HUES48 (cell line): Measurements from ENCODE around the gene MYT1.
"Not testable (repeated sequence)": the region's sequence is repeated elsewhere in the genome, so short reads cannot be mapped to it uniquely, and the experiment has no call there.

Experiments
- H3K27ac ChIP-seq: one replicate; pipeline ENCODE4 v1.7.0; 2013; ENCODE audit warnings: low read depth, low read length, inconsistent platforms
- H3K27me3 ChIP-seq: 2 replicates; pipeline ENCODE4 v1.6.1; 2013; ENCODE audit warnings: mild to moderate bottlenecking, low read length; ENCODE audit not compliant: control insufficient read depth, insufficient read depth
- H3K36me3 ChIP-seq: 2 replicates; pipeline ENCODE4 v1.6.1; 2013; ENCODE audit warnings: low read length; ENCODE audit not compliant: control insufficient read depth, insufficient read depth
- H3K4me1 ChIP-seq: 2 replicates; pipeline ENCODE4 v1.6.1; 2013; ENCODE audit warnings: mild to moderate bottlenecking, low read length; ENCODE audit not compliant: control insufficient read depth, insufficient read depth
- H3K4me3 ChIP-seq: 2 replicates; pipeline ENCODE4 v1.5.1; 2013; ENCODE audit warnings: mild to moderate bottlenecking, low read depth, low read length
- H3K9ac ChIP-seq: 2 replicates; pipeline ENCODE4 v1.6.1; 2013; ENCODE audit warnings: mild to moderate bottlenecking, low read depth, low read length, moderate library complexity
- H3K9me3 ChIP-seq: 2 replicates; pipeline ENCODE4 v1.6.1; 2013; ENCODE audit warnings: low read length; ENCODE audit not compliant: control insufficient read depth, insufficient read depth

MYT1 gene

GRCh38 chr20:64186071-64186598 lies 21.9 kb downstream of the MYT1 start:
- H3K27me3 ChIP-seq: no peaks in the 10 kb centered on the region
- no peaks in the 10 kb centered on the region for H3K36me3 ChIP-seq
- no peak overlapping the region for H3K9ac ChIP-seq
- H3K9me3 ChIP-seq: no peaks in the 10 kb centered on the region
- H3K4me1 ChIP-seq: peaks cover 27% of the 10 kb centered on the region
- no peak overlapping the region for H3K4me3 ChIP-seq
- no peak overlapping the region for H3K27ac ChIP-seq

GRCh38 chr20:64187213-64187612 lies 23.0 kb downstream of the MYT1 start:
- not testable (repeated sequence) for H3K4me3 ChIP-seq, H3K9ac ChIP-seq, H3K9me3 ChIP-seq, H3K27ac ChIP-seq, H3K27me3 ChIP-seq, H3K36me3 ChIP-seq
- H3K4me1 ChIP-seq: peaks cover 33% of the 10 kb centered on the region

- H3K9ac ChIP-seq: no peak overlapping the region
- H3K4me1 ChIP-seq: peaks cover 33% of the 10 kb centered on the region
- H3K27ac ChIP-seq: no peak overlapping the region
- no peaks in the 10 kb centered on the region for H3K36me3 ChIP-seq
- no peak overlapping the region for H3K4me3 ChIP-seq
- no peaks in the 10 kb centered on the region for H3K27me3 ChIP-seq
- no peaks in the 10 kb centered on the region for H3K9me3 ChIP-seq
Measured at GRCh38 chr20:64188091-64188490, 23.8 kb downstream of the MYT1 start.

DNA sequence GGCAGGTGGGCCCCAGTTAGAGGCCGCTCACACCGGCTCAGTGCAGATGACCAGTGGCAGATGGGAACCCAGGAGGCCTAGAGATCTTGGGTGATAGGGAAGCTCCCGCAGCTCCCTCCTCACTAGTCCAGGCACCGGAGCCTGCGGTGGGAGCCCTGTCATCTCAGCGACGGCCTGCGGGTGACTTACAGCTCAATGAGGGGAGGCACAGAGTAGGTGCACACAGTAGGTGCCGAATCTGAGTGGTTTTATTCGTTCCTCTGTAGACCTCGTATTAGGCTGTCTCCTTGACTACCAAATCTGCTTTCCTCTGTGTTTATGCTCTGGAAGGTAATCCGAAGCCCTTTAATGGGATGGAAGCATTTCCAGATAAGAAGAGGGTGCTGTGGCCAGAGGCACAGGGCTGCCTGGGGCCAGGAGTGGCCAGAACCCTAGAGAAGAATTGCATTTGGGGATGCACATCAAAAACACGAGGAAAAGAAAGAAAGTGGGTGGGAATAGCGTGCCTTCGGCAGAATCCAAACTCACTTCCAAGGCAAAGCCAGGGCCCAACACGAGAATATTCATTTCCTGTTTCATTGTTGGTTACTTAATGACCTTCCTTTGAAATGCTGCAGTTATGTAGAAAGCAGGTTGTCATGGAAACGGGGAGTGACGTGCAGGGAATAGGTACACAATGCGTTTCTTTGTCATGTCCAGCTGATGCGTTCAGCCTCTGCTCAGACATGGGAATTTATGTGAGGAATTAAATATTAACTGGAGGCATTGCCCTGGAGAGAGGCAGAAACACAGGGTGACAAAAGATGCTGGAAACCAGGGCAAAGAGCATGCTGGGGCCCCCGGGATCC lies 24.7 kb downstream of the MYT1 start:
- H3K4me1 ChIP-seq: peaks cover 34% of the 10 kb centered on the region
- no peaks in the 10 kb centered on the region for H3K36me3 ChIP-seq
- H3K4me3 ChIP-seq: no peak overlapping the region
- H3K9me3 ChIP-seq: no peaks in the 10 kb centered on the region
- peak overlapping the region; percentile 19; the same call in 1 of the 2 replicates for H3K9ac ChIP-seq
- H3K27ac ChIP-seq: peak overlapping the region; percentile 64
- H3K27me3 ChIP-seq: no peaks in the 10 kb centered on the region

GRCh38 chr20:64189530-64189966 lies 25.3 kb downstream of the MYT1 start:
- Histone ChIP-seq H3K27ac (peak overlapping the region; percentile 64), H3K9ac (no peak overlapping the region), H3K27me3 (no peaks in the 10 kb centered on the region), H3K4me1 (peaks cover 41% of the 10 kb centered on the region), H3K36me3 (no peaks in the 10 kb centered on the region), H3K9me3 (no peaks in the 10 kb centered on the region), H3K4me3 (no peak overlapping the region)

DNA sequence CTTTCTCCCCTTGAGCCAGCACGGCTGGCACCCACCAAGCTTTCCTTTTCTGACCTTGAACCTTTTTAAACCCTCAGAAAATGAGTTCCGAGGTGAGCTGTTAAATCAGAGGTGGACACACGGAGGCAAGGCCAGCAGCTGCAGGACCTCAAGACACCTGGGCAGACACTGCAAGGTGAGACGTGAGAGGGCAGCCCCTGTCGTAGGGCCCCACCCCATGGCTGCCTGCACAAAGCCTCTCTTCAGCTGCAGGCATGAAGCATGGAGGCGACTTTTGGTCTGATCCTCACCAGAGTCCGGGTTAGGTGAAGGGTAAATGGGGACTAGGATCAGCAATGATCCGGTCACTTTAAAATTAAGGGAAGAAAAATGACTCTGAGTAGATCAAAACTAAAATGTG lies 25.7 kb downstream of the MYT1 start:
- H3K4me1 ChIP-seq: peaks cover 41% of the 10 kb centered on the region
- no peak overlapping the region for H3K4me3 ChIP-seq
- no peaks in the 10 kb centered on the region for H3K36me3 ChIP-seq
- H3K9ac ChIP-seq: no peak overlapping the region
- H3K9me3 ChIP-seq: no peaks in the 10 kb centered on the region
- no peak overlapping the region for H3K27ac ChIP-seq
- no peaks in the 10 kb centered on the region for H3K27me3 ChIP-seq

DNA sequence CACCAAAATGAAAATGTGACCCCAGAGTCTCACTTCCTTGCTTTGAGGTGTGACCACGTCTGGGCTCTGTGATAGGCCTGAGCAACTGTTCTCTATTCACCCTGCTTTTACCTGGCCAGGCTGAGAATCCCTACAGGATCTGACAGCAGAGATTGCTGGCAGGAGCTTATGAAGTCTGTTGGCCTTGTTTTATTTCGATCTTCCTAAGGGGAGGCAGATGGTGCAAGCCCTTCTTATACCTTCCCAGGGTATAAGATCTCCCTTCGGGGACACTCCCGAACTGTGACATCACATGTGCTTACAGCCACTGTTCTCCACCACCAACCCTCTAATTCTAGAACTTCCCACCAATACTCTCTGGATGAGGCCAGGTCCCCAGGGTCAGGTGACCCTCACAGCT lies 26.8 kb downstream of the MYT1 start:
- no peak overlapping the region for H3K4me3 ChIP-seq
- no peaks in the 10 kb centered on the region for H3K36me3 ChIP-seq
- H3K27me3 ChIP-seq: no peaks in the 10 kb centered on the region
- H3K9ac ChIP-seq: no peak overlapping the region
- peaks cover 42% of the 10 kb centered on the region for H3K4me1 ChIP-seq
- H3K9me3 ChIP-seq: no peaks in the 10 kb centered on the region
- no peak overlapping the region for H3K27ac ChIP-seq

GRCh38 chr20:64192406-64192805 lies 28.2 kb downstream of the MYT1 start:
- Histone ChIP-seq H3K4me1 (peaks cover 47% of the 10 kb centered on the region), H3K27me3 (no peaks in the 10 kb centered on the region), H3K36me3 (no peaks in the 10 kb centered on the region), H3K9ac (no peak overlapping the region), H3K9me3 (no peaks in the 10 kb centered on the region), H3K4me3 (no peak overlapping the region), H3K27ac (no peak overlapping the region)

GRCh38 chr20:64193058-64193457 lies 28.8 kb downstream of the MYT1 start:
- Histone ChIP-seq H3K4me1 (peaks cover 43% of the 10 kb centered on the region), H3K9ac (no peak overlapping the region), H3K9me3 (no peaks in the 10 kb centered on the region), H3K27me3 (no peaks in the 10 kb centered on the region), H3K36me3 (no peaks in the 10 kb centered on the region), H3K4me3 (no peak overlapping the region), H3K27ac (no peak overlapping the region)

DNA sequence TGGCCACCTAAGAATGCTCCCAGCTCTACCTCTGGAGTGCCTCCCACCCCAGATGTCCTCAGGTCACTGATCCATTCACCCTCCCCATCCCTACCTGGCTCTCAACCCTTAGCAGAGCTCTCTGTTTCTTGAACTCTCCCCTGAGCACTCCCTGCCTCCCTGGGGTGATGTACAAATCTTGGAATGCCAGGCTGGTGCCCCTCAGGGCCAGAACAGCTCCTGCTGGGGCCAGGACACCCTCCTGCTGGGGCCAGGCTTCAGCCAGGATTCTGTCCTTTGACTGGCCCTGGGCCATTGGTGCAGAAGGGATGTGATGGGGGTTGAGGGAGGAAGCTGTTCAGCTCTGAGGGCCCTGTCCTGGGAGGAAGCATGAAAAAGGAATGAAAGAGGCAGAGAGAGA lies 30.0 kb downstream of the MYT1 start:
- H3K4me3 ChIP-seq: no peak overlapping the region
- H3K9me3 ChIP-seq: no peaks in the 10 kb centered on the region
- no peak overlapping the region for H3K27ac ChIP-seq

DNA sequence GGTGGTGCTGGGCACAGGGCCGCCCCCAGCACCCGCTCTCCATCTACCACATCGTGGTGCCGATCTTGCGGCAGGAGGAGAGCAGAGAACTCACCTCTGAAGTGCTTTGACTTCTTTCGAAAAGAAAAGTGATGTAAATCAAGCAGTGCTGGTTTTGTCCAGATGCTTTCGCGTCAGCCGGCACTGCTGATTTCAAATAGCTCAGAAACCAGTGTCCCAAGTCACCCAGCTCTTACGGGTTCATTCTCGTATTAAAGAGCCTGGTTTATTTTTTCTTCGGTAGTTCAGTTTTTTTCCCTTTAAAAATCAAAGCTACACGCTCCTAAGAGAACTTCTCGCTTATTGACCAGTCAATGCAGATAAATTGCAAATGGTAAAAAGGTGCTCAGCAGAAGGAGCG lies 32.1 kb downstream of the MYT1 start:
- H3K4me1 ChIP-seq: peaks cover 18% of the 10 kb centered on the region; the same call in 1 of the 2 replicates
- H3K9me3 ChIP-seq: no peaks in the 10 kb centered on the region
- H3K9ac ChIP-seq: no peak overlapping the region
- H3K27me3 ChIP-seq: no peaks in the 10 kb centered on the region
- H3K27ac ChIP-seq: no peak overlapping the region
- no peaks in the 10 kb centered on the region for H3K36me3 ChIP-seq
- H3K4me3 ChIP-seq: no peak overlapping the region

More for the DNA sequence above, 30.0 kb downstream of the MYT1 start:
- Histone ChIP-seq H3K36me3 (no peaks in the 10 kb centered on the region), H3K4me1 (peaks cover 32% of the 10 kb centered on the region), H3K27me3 (no peaks in the 10 kb centered on the region), H3K9ac (no peak overlapping the region)
